GM15510 (cell line): ENCODE data around the gene PCDHA4.

Source experiments
- POLR2A ChIP-seq: IDR thresholded peaks from 3 replicates; pipeline ENCODE4 v1.6.1; 2011; ENCODE audit warnings: borderline replicate concordance; ENCODE audit not compliant: insufficient read length; ENCODE audit errors: extremely low read depth

Gene PCDHA4

DNA sequence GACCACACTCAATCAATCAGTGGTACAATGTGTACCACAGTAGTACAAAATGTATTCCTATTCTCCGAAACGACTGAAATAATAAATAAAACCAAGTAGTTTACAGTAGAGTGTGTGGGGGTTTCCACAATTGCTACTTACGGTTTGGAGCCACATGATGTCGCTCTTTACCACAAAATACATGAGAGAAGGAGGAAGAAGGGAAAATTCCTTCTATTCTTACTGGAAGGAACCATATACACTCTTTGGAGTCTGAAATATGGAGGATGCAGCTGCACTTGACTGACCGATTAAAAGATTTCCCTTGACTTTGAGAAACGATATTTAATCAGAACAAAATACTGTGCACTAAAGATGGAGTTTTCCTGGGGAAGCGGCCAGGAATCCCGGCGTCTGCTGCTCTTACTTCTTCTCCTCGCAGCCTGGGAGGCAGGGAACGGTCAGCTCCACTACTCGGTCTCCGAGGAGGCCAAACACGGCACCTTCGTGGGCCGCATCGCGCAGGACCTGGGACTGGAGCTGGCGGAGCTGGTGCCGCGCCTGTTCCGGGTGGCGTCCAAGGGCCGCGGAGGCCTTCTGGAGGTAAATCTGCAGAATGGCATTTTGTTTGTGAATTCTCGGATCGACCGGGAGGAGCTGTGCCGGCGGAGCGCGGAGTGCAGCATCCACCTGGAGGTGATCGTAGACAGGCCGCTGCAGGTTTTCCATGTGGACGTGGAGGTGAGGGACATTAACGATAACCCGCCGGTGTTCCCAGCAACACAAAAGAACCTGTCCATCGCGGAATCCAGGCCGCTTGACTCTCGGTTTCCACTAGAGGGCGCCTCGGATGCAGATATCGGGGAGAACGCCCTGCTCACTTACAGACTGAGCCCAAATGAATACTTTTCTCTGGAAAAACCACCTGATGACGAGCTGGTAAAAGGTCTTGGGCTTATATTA is at the start of gene PCDHA4:
Gene PCDHA4 (plus strand): TSS at position 235 of the 942 bp plus-strand sequence.
- no peak for TF ChIP-seq POLR2A

DNA sequence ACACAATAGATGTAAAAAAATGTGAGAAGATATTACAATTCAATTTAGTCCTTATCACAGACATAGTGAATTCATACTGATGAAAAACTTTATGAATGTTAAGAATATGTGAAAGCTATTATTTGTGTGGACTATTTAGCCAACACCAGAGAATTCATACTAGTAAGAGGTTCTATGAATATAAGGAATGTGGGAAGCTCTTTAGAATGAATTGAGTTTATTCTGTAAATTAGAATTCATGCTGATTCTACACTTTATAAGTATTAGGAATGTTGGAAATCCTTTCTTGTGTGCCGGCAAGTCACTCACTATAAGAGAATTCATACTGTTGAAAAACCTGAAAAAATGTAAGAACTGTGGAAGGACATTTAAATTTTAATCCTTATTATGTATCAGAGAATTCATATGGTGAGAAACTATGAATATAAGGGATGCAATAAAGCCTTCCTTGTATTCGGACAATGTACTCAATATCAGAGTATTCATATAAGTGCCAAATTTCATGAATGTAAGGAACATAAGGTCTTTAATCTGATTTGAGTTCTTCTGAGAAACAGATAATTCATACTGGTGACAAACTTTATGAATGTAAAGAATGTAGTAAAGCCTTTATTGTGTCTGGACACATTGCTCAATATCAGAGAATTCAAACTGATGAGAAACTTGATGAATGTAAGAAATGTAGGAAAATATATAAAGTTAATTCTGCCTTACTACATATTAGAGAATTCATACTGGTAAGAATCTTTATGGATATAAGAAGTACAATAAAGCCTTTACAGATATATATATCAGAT is 42.5 kb upstream of the PCDHA4 start:
- no peak for TF ChIP-seq POLR2A

DNA sequence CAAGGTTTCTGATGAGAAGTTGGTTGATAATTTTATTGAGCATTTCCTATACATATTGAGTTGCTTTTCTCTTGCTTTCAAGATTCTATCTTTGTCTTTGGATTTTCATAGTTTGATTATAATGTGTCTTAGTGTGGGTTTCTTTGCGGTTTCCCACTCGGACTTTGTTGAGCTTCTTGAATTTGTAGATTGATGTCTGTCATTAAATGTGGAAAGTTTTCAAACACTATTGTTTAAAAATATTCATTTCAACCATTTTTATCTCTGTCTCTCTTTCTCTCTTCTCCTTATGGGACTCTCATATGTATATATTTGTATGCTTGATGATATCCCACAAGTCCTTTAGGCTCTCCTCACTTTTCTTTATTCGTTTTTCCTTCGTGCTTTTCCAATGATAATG is 39.4 kb upstream of the PCDHA4 start:
- TF ChIP-seq POLR2A, result no peak

DNA sequence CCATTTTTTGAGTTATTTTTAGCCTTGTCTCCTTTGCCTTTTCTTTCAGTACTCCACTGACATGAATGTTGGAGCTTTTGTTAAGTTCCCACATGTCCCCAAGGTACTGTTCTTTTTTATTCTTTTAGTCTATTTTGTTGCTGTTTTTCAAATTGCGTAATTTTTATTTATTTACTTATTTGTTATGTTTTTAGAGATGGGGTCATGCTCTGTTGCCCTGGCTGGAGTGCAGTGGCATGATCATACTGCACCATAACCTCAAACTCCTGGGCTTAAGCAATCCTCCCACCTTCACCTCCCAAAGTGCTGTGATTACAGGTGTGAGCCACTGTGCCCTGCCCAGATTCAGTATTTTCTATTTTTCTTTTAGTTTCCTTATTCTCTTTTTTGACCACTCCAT is 26.4 kb upstream of the PCDHA4 start:
- no peak for TF ChIP-seq POLR2A

DNA sequence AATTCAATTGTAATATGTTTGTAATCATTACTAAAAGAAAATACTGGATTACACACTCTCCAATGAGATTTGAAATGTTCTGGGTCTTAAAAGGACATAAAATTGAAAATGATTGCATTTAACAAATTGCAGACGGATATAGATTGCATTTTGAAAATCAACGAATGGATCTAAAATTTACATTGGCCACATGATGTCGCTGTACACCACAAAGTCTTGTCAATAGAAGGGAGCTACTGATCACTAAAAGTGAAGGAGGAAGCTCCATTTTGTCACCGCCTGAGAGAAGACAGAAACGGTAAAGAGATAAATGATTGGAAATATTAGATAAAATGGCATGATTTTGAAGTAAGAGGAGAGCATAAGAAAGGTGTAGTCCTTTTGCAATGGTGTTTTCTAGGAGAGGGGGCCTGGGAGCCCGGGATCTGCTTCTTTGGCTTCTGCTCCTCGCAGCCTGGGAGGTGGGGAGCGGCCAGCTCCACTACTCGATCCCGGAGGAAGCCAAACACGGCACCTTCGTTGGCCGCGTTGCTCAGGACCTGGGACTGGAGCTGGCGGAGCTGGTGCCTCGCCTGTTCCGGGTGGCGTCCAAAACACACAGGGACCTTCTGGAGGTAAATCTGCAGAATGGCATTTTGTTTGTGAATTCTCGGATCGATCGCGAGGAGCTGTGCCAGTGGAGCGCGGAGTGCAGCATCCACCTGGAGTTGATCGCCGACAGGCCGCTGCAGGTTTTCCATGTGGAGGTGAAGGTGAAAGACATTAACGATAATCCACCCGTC is 20.8 kb upstream of the PCDHA4 start, which contains the start of gene PCDHA1:
Gene PCDHA1 (plus strand): TSS at position 236 of the 782 bp plus-strand sequence.
- no peak for TF ChIP-seq POLR2A

DNA sequence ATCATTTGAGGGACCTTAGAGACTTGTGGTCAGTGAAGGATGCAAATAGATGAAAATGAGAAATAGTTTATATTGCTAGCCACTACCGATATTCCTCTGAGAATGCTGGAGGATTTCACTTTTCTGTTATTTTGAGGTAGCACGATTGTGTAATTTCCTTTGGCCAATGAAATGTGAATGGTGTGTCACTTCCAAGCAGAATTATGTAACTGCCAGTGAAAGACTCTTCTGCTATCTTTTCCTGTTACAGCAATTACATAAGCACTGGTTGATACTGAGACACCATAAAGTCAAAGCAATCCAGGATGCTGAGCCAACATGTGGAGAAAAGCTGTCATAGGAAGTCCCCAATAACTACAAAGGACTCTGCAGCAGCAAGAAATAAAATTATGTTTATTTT is 15.8 kb upstream of the PCDHA4 start:
- no peak for TF ChIP-seq POLR2A

DNA sequence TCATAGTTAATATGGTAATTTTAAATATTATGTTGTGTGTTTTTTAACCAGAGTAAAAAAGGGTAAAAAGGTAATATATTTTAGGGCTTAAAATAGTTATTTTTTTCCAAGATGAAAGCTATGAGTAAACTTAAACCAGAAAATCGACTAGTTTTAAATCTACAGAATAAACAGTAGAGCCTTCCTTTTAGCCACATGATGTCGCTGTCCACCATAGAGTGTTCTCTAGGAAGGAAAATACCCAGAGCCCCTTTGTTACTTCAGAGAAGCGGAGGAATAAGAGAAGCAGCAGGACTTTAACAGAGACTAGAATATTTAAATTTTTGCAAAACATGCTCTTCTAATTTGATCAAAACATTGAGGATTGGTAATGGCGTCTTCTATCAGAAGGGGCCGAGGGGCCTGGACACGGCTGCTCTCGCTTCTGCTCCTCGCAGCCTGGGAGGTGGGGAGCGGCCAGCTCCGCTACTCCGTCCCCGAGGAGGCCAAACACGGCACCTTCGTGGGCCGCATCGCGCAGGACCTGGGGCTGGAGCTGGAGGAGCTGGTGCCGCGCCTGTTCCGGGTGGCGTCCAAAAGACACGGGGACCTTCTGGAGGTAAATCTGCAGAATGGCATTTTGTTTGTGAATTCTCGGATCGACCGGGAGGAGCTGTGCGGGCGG is 12.1 kb upstream of the PCDHA4 start, which contains the start of gene PCDHA2:
Gene PCDHA2 (plus strand): TSS at position 258 of the 664 bp plus-strand sequence.
- no peak for TF ChIP-seq POLR2A

DNA sequence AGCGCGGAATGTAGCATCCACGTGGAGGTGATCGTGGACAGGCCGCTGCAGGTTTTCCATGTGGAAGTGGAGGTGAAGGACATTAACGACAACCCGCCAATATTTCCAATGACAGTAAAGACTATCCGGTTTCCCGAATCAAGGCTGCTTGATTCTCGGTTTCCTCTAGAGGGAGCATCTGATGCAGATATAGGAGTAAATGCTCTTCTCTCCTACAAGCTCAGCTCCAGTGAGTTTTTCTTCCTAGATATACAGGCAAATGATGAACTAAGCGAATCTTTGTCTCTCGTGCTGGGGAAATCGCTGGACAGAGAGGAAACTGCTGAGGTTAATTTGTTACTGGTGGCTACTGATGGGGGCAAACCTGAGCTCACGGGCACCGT is 11.6 kb upstream of the PCDHA4 start:
- no peak for TF ChIP-seq POLR2A

DNA sequence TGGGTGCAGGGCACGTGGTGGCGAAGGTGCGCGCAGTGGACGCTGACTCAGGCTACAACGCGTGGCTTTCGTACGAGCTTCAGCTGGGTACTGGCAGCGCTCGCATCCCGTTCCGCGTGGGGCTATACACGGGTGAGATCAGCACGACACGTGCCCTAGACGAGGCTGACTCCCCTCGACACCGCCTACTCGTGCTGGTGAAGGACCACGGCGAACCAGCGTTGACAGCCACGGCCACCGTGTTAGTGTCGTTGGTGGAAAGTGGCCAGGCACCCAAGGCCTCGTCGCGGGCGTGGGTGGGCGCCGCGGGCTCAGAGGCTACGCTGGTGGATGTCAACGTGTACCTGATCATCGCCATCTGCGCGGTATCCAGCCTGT is 10.2 kb upstream of the PCDHA4 start:
- TF ChIP-seq POLR2A, result no peak

DNA sequence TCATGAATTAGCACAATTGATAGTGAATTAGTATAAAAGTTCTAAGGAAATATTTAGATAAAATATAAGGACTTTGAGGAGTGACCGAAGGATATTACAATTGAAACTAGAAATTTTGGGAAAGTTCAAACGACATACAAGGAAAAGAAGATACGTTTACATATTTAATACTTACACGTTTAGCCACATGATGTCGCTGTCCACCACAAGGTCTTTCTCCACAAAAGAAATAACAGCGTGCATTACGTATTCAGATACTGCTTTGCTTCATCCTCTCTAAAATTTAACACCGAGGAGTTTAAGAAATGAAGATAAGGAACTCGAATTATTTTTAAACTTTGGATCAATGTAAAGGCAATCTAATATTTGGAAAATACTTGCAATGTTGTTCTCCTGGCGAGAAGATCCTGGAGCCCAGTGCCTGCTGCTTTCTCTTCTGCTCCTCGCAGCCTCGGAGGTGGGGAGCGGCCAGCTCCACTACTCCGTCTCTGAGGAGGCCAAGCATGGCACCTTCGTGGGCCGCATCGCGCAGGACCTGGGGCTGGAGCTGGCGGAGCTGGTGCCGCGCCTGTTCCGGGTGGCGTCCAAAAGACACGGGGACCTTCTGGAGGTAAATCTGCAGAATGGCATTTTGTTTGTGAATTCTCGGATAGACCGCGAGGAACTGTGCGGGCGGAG is 5.9 kb upstream of the PCDHA4 start, which contains the start of gene PCDHA3:
Gene PCDHA3 (plus strand): TSS at position 242 of the 678 bp plus-strand sequence.
- TF ChIP-seq POLR2A, result no peak

DNA sequence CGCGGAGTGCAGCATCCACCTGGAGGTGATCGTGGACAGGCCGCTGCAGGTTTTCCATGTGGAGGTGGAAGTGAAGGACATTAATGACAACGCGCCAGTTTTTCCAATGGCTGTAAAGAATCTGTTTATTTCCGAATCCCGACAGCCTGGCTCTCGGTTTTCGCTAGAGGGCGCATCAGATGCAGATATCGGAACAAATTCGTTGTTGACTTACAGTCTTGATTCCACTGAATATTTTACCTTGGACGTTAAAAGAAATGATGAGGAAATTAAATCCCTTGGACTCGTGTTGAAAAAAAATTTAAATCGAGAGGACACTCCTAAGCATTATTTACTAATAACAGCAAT is 5.4 kb upstream of the PCDHA4 start:
- no peak for TF ChIP-seq POLR2A

DNA sequence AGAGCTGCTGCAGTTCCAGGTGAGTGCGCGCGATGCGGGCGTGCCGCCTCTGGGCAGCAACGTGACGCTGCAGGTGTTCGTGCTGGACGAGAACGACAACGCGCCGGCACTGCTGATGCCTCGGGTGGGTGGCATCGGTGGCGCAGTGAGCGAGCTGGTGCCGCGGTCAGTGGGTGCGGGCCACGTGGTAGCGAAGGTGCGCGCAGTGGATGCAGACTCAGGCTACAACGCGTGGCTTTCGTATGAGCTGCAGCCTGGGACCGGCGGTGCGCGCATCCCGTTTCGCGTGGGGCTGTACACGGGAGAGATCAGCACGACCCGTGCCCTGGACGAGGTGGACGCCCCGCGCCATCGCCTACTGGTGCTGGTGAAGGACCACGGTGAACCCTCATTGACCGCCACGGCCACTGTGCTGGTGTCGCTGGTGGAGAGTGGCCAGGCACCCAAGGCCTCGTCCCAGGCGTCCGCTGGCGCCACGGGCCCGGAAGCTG is 4.0 kb upstream of the PCDHA4 start:
- TF ChIP-seq POLR2A, result no peak

DNA sequence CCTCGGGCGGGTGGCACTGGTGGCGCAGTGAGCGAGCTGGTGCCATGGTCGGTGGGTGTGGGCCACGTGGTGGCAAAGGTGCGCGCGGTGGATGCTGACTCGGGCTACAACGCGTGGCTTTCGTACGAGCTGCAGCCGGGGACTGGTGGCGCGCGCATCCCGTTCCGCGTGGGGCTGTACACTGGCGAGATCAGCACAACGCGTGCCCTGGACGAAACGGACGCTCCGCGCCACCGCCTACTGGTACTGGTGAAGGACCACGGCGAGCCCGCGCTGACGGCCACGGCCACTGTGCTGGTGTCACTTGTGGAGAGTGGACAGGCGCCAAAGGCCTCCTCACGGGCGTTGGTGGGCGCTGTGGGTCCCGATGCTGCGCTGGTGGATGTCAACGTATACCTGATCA is 2.0 kb downstream of the PCDHA4 start:
- no peak for TF ChIP-seq POLR2A
